Gastrocnemius medialis (tissue), 4 donors: Measurements from ENCODE around the gene KYNU.

Source experiments
- CTCF ChIP-seq, 5 experiments: fragments of 450-650 bp in 3 of 5; fragments of 200-600 bp in 2 of 5; sonication (generic) in 2 of 5; IDR thresholded peaks in 4 of 5; conservative IDR thresholded peaks in 1 of 5; 1 replicate in 4 of 5; 2 replicates in 1 of 5; pipeline ENCODE4 v1.5.1; 2016 to 2019; ENCODE audit warnings: antibody characterized with exemption in 5 of 5, mild to moderate bottlenecking in 3 of 5, moderate library complexity in 3 of 5
- POLR2A ChIP-seq, 2 donors: fragments of 450-650 bp; IDR thresholded peaks; one replicate each; pipeline ENCODE4 v1.6.1; 2017; ENCODE audit warnings: antibody characterized with exemption in 2 of 2, mild to moderate bottlenecking in 2 of 2, moderate library complexity in 2 of 2

GRCh38 chr2:142938240-142938639 lies 60.8 kb downstream of the KYNU start:
- no peak for TF ChIP-seq CTCF (IDR thresholded peaks at IDR 0.05 in 4 of 5, conservative IDR thresholded peaks at IDR 0.05 in 1 of 5)
- TF ChIP-seq POLR2A (IDR thresholded peaks at IDR 0.05): no peak
